HEK293T (cell line): Measurements from ENCODE around the gene MTA1.

Source experiments
- CTCF ChIA-PET: fragments of 350-600 bp; formaldehyde crosslinking; extraction: SDS; loops from one replicate; lab custom pipeline; 2021; ENCODE audit warnings: antibody characterized with exemption, inconsistent platforms; lab: Yijun Ruan, JAX
- POLR2A ChIA-PET: fragments of 350-600 bp; formaldehyde crosslinking; extraction: SDS; loops from one replicate; lab custom pipeline; 2020; ENCODE audit warnings: antibody characterized with exemption, inconsistent platforms; lab: Yijun Ruan, JAX
- DNase-seq: peaks from one replicate; pipeline ENCODE4 v3.0.0; 2012; ENCODE audit warnings: mixed read lengths; ENCODE audit errors: extremely low spot score
- ARNT ChIP-seq: fragments of 450-650 bp; IDR thresholded peaks from 2 replicates; pipeline ENCODE4 v1.6.1; 2017; ENCODE audit warnings: mild to moderate bottlenecking
- BHLHE40 ChIP-seq: fragments of 450-650 bp; IDR thresholded peaks from 2 replicates; pipeline ENCODE4 v1.6.1; 2016; ENCODE audit warnings: mild to moderate bottlenecking, moderate library complexity, borderline replicate concordance
- CTBP1 ChIP-seq: fragments of 450-650 bp; IDR thresholded peaks from 2 replicates; pipeline ENCODE4 v1.6.1; 2016; ENCODE audit warnings: borderline replicate concordance
- ELF4 ChIP-seq: fragments of 450-650 bp; IDR thresholded peaks from 2 replicates; pipeline ENCODE4 v1.6.1; 2017; ENCODE audit warnings: antibody characterized with exemption
- FOXA1 ChIP-seq: fragments of 450-650 bp; IDR thresholded peaks from 2 replicates; pipeline ENCODE4 v1.6.1; 2016; ENCODE audit warnings: mild to moderate bottlenecking
- FOXK2 ChIP-seq: fragments of 450-650 bp; IDR thresholded peaks from 2 replicates; pipeline ENCODE4 v1.6.1; 2016; ENCODE audit warnings: mild to moderate bottlenecking
- FOXM1 ChIP-seq: fragments of 450-650 bp; IDR thresholded peaks from 2 replicates; pipeline ENCODE4 v1.6.1; 2017; ENCODE audit warnings: mild to moderate bottlenecking, borderline replicate concordance
- HDGF ChIP-seq: fragments of 450-650 bp; IDR thresholded peaks from 2 replicates; pipeline ENCODE4 v1.6.1; 2017; ENCODE audit warnings: antibody characterized with exemption, borderline replicate concordance
- L3MBTL2 ChIP-seq: fragments of 450-650 bp; conservative IDR thresholded peaks from 2 replicates; pipeline ENCODE4 v1.6.1; 2016; ENCODE audit warnings: mild to moderate bottlenecking
- LEF1 ChIP-seq: fragments of 450-650 bp; IDR thresholded peaks from 2 replicates; pipeline ENCODE4 v1.6.1; 2017; ENCODE audit warnings: mild to moderate bottlenecking, borderline replicate concordance
- NFRKB ChIP-seq: fragments of 450-650 bp; IDR thresholded peaks from 2 replicates; pipeline ENCODE4 v1.6.1; 2016; ENCODE audit warnings: mild to moderate bottlenecking, moderate library complexity
- PKNOX1 ChIP-seq: fragments of 450-650 bp; IDR thresholded peaks from 2 replicates; pipeline ENCODE4 v1.6.1; 2016
- SP1 ChIP-seq: fragments of 450-650 bp; IDR thresholded peaks from 2 replicates; pipeline ENCODE4 v1.6.1; 2017
- SUZ12 ChIP-seq: fragments of 450-650 bp; IDR thresholded peaks from 2 replicates; pipeline ENCODE4 v1.6.1; 2016; ENCODE audit warnings: mild to moderate bottlenecking
- TARDBP ChIP-seq: fragments of 450-650 bp; IDR thresholded peaks from 2 replicates; pipeline ENCODE4 v1.6.1; 2016
- ZNF384 ChIP-seq: fragments of 450-650 bp; IDR thresholded peaks from 2 replicates; pipeline ENCODE4 v1.6.1; 2016

MTA1 gene

GRCh38 chr14:105439710-105440553 lies 20.3 kb downstream of the MTA1 start:
- TF ChIP-seq PKNOX1 (no peak), BHLHE40 (no peak), CTBP1 (no peak), TARDBP (no peak), NFRKB (no peak), ARNT (no peak), FOXK2 (no peak), FOXM1 (no peak), FOXA1 (no peak), HDGF (no peak)
- DNase-seq = no peak
- POLR2A ChIA-PET = no interaction called here
- CTCF ChIA-PET = no interaction called here

GRCh38 chr14:105440554-105440900 lies 20.9 kb downstream of the MTA1 start:
- ChIA-PET CTCF (no interaction called here), POLR2A (no interaction called here)
- TF ChIP-seq NFRKB (no peak), HDGF (no peak), LEF1 (no peak), FOXK2 (no peak)
- no peak for DNase-seq

GRCh38 chr14:105440992-105441391 lies 21.4 kb downstream of the MTA1 start:
- POLR2A ChIA-PET = no interaction called here
- TF ChIP-seq HDGF (no peak), L3MBTL2 (no peak), TARDBP (no peak), ARNT (no peak), LEF1 (no peak), NFRKB (no peak), BHLHE40 (no peak), FOXK2 (no peak), FOXA1 (no peak), SUZ12 (no peak), ZNF384 (no peak), CTBP1 (no peak), PKNOX1 (no peak), ELF4 (no peak), SP1 (no peak), FOXM1 (no peak)
- DNase-seq = no peak
- CTCF ChIA-PET = no interaction called here

- ChIA-PET CTCF (no interaction called here), POLR2A (no interaction called here)
- DNase-seq = no peak
- TF ChIP-seq PKNOX1 = no peak
- TF ChIP-seq FOXM1 = no peak
- TF ChIP-seq ARNT = no peak
- no peak for TF ChIP-seq SP1
- no peak for TF ChIP-seq SUZ12
- TF ChIP-seq LEF1 = no peak
- no peak for TF ChIP-seq TARDBP
- no peak for TF ChIP-seq ELF4
- no peak for TF ChIP-seq CTBP1
Measured at GRCh38 chr14:105442125-105442524, 22.5 kb downstream of the MTA1 start.

- no peak for TF ChIP-seq FOXK2
- TF ChIP-seq SP1 = no peak
- TF ChIP-seq LEF1 = no peak
- no peak for TF ChIP-seq NFRKB
- TF ChIP-seq PKNOX1 = no peak
- no peak for TF ChIP-seq ZNF384
- no peak for DNase-seq
- CTCF ChIA-PET = no interaction called here
- POLR2A ChIA-PET = no interaction called here
Measured at GRCh38 chr14:105442834-105443233, 23.2 kb downstream of the MTA1 start.

GRCh38 chr14:105444859-105445258 lies 25.2 kb downstream of the MTA1 start:
- ChIA-PET POLR2A (no interaction called here), CTCF (no interaction called here)
- TF ChIP-seq L3MBTL2 (no peak), LEF1 (no peak), HDGF (no peak), FOXM1 (no peak), SP1 (no peak), PKNOX1 (no peak), CTBP1 (no peak), SUZ12 (no peak), ELF4 (no peak), BHLHE40 (no peak), NFRKB (no peak), FOXA1 (no peak), ZNF384 (no peak), FOXK2 (no peak), TARDBP (no peak)
- no peak for DNase-seq
